NCI-H1417 treated with DMSO at 0.1 percent for 48 hours (cell line): Measurements from ENCODE around the gene NAALADL1.
"Not testable (repeated sequence)": the region's sequence is repeated elsewhere in the genome, so short reads cannot be mapped to it uniquely, and the experiment has no call there.

Experiments used
- DNase-seq: peaks from one replicate; lab custom pipeline; 2025; lab: John Stamatoyannopoulos, UW

The NAALADL1 gene

DNA sequence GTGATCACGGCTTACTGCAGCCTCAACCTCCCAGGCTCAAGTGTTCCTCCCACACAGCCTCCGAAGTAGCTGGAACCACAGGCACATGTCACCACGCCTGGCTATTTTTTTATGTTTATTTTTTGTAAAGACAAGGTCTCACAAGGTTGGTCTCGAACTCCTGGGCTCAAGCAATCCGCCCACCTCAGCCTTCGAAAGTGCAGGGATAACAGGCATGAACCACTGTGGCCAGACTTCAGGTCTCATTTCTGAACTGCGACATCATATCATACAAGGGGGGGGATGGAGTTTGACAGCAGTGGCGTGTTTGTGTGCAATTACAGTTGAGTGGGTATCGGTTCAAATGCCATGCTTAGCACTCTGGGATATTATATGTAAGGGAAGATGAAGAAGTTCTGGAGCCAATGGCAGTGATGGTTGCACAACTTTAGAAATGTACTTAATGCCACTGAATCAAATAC, 6.9 kb downstream of the NAALADL1 start:
- no peak for DNase-seq

- no peak for DNase-seq
Measured at GRCh38 chr11:65047581-65048422, 10.6 kb downstream of the NAALADL1 start.

- DNase-seq: no peak
Measured at GRCh38 chr11:65045728-65046127, 12.6 kb downstream of the NAALADL1 start.

DNA sequence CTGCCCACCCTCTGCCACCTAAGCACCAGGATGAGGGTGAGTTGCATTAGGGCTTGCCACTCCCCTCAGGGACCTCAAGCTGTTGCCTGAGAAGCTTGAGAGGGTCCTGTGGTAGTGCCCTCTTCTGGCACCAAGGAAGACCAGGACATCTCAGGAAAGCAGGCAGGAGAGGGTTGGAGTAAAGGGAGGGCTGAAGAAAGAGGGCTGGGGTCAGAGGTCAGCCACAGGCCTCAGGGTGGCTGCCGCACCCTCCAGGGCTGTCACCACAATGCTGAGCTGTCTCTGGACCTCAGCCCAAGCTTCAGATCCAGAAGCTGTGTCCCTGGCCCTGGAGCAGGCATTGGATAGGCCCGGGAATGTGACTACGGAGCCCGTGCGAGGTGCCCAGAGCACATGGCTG, 13.3 kb downstream of the NAALADL1 start:
- no peak for DNase-seq

DNA sequence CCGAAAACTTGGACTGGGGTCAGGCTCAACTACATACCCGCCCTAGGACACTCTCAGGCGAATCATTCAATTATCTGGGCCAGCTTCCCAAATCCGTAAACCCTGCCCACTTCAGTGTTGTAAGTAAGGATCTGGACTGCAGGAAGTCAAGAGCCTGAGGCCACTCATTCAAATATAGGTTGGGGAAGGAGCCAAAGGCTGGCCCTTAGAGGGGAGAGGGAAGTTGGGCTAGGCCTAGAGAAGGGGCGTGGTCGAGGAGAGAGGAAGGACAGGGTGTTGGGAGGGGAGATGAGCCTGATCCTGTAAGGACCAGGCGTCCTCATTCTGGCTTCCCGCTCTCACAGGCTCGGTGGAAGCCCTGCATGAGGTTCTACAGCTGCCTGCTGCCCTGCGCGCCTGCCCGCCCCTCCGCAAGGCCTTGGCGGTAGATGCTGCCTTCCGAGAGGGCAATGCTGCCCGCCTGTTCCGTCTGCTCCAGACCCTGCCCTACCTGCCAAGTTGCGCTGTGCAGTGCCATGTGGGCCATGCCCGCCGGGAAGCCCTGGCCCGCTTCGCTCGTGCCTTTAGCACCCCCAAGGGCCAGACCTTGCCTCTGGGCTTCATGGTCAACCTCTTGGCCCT, 14.4 kb downstream of the NAALADL1 start:
- DNase-seq: no peak

- no peak for DNase-seq
Measured at GRCh38 chr11:65042891-65043290, 15.5 kb downstream of the NAALADL1 start.

GRCh38 chr11:65040847-65041622, 17.3 kb downstream of the NAALADL1 start, which contains the start of gene SAC3D1:
TSS of gene SAC3D1 (plus strand) at chr11:65041210. CDS start at chr11:65041293, 83 bp downstream.
- DNase-seq: peak; percentile 94

- DNase-seq: no peak
Measured at GRCh38 chr11:65040520-65040846, 17.9 kb downstream of the NAALADL1 start.

- DNase-seq: no peak
Measured at GRCh38 chr11:65036931-65037330, 21.4 kb downstream of the NAALADL1 start.

DNA sequence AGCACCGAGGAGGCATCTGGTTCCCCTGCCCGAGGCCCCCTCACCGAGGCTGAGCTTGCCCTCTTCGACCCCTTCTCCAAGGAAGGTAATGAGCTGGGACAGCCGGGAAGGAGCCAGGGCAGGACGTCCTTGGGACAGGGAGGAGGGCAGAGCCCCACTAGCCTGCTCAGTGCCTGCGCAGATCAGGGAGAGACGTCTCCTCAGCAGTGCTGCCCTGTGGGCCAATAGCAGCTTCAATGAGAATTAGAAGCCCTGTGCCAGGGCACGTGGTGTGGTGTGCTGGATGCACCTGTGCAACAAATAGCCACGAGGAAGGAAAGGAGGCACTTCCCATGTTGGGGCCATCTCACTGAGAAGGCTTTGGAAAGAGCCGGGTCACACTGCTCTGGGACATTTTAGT, 22.8 kb downstream of the NAALADL1 start:
- no peak for DNase-seq

GRCh38 chr11:65034423-65034822, 23.9 kb downstream of the NAALADL1 start:
- DNase-seq: no peak

GRCh38 chr11:65032216-65032615, 26.1 kb downstream of the NAALADL1 start:
- no peak for DNase-seq

- DNase-seq: peak; percentile 94
Measured at GRCh38 chr11:65027213-65028067, 30.9 kb downstream of the NAALADL1 start, which contains the start of gene SNX15. TSS of gene SNX15 (plus strand) at chr11:65027439. CDS start at chr11:65027538, 99 bp downstream.

- no peak for DNase-seq
Measured at GRCh38 chr11:65026810-65027209, 31.5 kb downstream of the NAALADL1 start.

DNA sequence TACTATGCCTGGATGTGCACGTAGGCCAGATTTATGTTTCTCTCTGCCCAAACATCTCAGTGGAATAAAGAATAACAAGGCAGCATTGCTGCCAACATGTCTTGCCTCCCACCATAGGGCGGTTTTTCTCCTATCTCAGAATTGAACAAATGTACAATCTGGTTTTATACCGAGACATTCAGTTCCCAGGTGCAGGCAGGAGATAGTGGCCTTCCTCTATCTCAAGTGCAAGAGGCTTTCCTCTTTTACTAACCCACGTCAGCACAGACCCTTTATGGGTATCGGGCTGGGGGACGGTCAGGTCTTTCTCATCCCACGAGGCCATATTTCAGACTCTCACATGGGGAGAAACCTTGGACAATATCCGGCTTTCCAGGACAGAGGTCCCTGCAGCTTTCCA, 34.9 kb downstream of the NAALADL1 start:
- not testable (repeated sequence) for DNase-seq

GRCh38 chr11:65021509-65021908, 36.8 kb downstream of the NAALADL1 start:
- no peak for DNase-seq

DNA sequence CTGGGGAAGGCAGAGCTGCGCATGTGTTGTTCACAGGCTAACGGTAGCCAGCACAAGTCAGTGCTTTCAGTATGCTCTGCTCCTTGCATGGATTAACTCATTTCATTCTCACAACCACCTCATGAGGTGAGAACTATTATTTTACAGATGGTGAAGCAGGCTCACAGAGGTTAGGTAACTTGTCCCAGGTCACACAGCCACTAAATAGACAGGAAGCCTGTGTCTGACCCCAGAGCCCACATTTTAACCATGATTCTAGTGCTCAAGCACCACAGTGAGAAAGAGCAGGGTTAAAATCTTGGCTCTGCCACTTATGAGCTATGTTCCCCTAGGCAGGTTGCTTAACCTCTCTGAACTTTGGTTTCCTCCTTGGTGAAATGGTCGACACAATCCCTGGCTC, 37.4 kb downstream of the NAALADL1 start:
- DNase-seq: no peak

DNA sequence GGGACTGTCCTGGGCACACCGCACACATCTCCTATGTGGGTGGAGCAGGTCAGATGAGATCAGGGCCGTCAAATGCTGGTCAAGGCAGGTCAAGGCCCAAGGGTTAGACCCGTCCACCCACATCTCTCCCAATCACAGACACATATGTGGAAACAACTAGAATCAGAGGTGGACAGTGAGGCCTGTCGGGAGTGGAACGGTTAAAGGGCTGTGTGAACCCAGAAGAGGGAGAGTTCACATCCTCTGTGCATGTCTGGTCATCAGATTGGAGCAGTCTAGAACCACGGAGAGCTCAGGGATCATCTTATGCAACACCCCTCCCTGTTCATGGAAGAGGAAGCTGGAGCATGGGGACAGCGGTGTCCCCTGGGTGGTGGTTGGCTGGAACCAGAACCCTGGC, 38.5 kb downstream of the NAALADL1 start:
- no peak for DNase-seq

GRCh38 chr11:65017937-65018336, 40.4 kb downstream of the NAALADL1 start:
- DNase-seq: no peak

DNA sequence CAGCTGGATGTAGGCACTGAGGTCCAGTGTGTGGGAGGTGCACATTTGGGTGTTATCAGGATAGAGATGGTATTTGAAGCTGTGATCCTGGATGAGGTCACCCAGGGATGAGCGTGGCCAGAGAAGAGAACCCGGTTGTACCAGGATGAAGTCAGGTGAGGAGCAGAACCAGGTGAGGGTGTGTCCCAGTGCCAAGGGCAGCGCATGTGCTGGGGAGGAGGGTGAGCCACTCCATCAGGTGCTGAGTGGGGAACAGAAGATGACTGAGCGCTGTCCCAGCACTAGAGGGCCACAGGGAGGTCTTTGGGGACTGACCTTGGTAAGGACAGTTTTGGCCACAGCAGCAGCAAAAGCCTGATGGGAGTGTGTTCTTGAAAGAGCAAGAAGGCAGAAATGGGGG, 41.6 kb downstream of the NAALADL1 start:
- DNase-seq: no peak

- DNase-seq: no peak
Measured at GRCh38 chr11:65014726-65015227, 43.6 kb downstream of the NAALADL1 start.
